Liver (tissue), 9 donors: Measurements from ENCODE around the gene NSFL1C. TPM values are rescaled to one million over a fixed set of nuclear protein-coding genes. Genes with fewer than 3 reads are reported as not detected.

Experiments used
- DNase-seq: peaks from one replicate; pipeline ENCODE4 v3.0.0-alpha.2; 2017; ENCODE audit warnings: low spot score
- H3K27ac ChIP-seq, 2 donors: one replicate each; pipeline ENCODE4 v1.7.0; 2013; ENCODE audit warnings: inconsistent platforms in 2 of 2, low read length in 2 of 2, control low read depth in 1 of 2, low read depth in 1 of 2, mild to moderate bottlenecking in 1 of 2
- H3K27me3 ChIP-seq, 4 donors: one replicate each; pipeline versions ENCODE4 v1.6.1 to v1.7.0; 2013; ENCODE audit warnings: low read length in 3 of 4, inconsistent platforms in 1 of 4, mild to moderate bottlenecking in 1 of 4, moderate library complexity in 1 of 4; ENCODE audit not compliant: control insufficient read depth in 4 of 4, insufficient read depth in 4 of 4
- H3K36me3 ChIP-seq, 4 donors: one replicate each; pipeline versions ENCODE4 v1.6.1 to v1.7.0; 2013; ENCODE audit warnings: low read length in 3 of 4, mild to moderate bottlenecking in 3 of 4, low read depth in 1 of 4, moderate library complexity in 1 of 4; ENCODE audit not compliant: control insufficient read depth in 4 of 4, insufficient read depth in 3 of 4
- H3K4me1 ChIP-seq, 4 donors: one replicate each; pipeline versions ENCODE4 v1.6.1 to v1.7.0; 2013; ENCODE audit warnings: low read length in 3 of 4, mild to moderate bottlenecking in 3 of 4, moderate library complexity in 1 of 4; ENCODE audit not compliant: control insufficient read depth in 4 of 4, insufficient read depth in 4 of 4
- H3K4me3 ChIP-seq, 3 donors: one replicate each; pipeline versions ENCODE4 v1.6.1 to v1.7.0; 2013; ENCODE audit warnings: low read length in 3 of 3, control low read depth in 1 of 3, low read depth in 1 of 3, mild to moderate bottlenecking in 1 of 3
- H3K9ac ChIP-seq, 2 donors: one replicate each; pipeline ENCODE4 v1.7.0; 2013; ENCODE audit warnings: low read length in 2 of 2, mild to moderate bottlenecking in 2 of 2, moderate library complexity in 2 of 2, control low read depth in 1 of 2, low read depth in 1 of 2
- H3K9me3 ChIP-seq, 4 donors: one replicate each; pipeline versions ENCODE4 v1.6.1 to v1.7.0; 2013; ENCODE audit warnings: low read length in 3 of 4; ENCODE audit not compliant: control insufficient read depth in 4 of 4
- ATF3 ChIP-seq: IDR thresholded peaks from 2 replicates; pipeline ENCODE4 v1.6.1; 2016; ENCODE audit warnings: antibody characterized with exemption
- CTCF ChIP-seq: fragments of 150-350 bp; IDR thresholded peaks from 2 replicates; pipeline ENCODE4 v1.5.1; 2017; ENCODE audit warnings: improper control_type of control experiment, low read depth, low read length; ENCODE audit not compliant: missing input control
- EGR1 ChIP-seq, 2 donors: IDR thresholded peaks; 2 replicates each; pipeline ENCODE4 v1.6.1; 2016 to 2018; ENCODE audit warnings: antibody characterized with exemption in 2 of 2, low read depth in 2 of 2
- FOXA1 ChIP-seq: IDR thresholded peaks from 2 replicates; pipeline ENCODE4 v1.6.1; 2016; ENCODE audit warnings: antibody characterized with exemption
- FOXA2 ChIP-seq: IDR thresholded peaks from 2 replicates; pipeline ENCODE4 v1.6.1; 2016; ENCODE audit warnings: antibody characterized with exemption
- HNF4G ChIP-seq: IDR thresholded peaks from 2 replicates; pipeline ENCODE4 v1.6.1; 2016; ENCODE audit warnings: antibody characterized with exemption
- JUND ChIP-seq, 2 donors: IDR thresholded peaks; 2 replicates each; pipeline ENCODE4 v1.6.1; 2016; ENCODE audit warnings: antibody characterized with exemption in 2 of 2
- MAX ChIP-seq: IDR thresholded peaks from 2 replicates; pipeline ENCODE4 v1.6.1; 2016; ENCODE audit warnings: antibody characterized with exemption
- NR2F2 ChIP-seq: IDR thresholded peaks from 2 replicates; pipeline ENCODE4 v1.6.1; 2016; ENCODE audit warnings: antibody characterized with exemption
- RAD21 ChIP-seq, 2 donors: IDR thresholded peaks; 2 replicates each; pipeline ENCODE4 v1.6.1; 2016; ENCODE audit warnings: antibody characterized with exemption in 2 of 2, mild to moderate bottlenecking in 2 of 2
- REST ChIP-seq: IDR thresholded peaks from 2 replicates; pipeline ENCODE4 v1.6.1; 2016; ENCODE audit warnings: antibody characterized with exemption, mild to moderate bottlenecking
- RXRA ChIP-seq, 2 donors: IDR thresholded peaks; 2 replicates each; pipeline ENCODE4 v1.6.1; 2017 to 2018; ENCODE audit warnings: antibody characterized with exemption in 2 of 2, mild to moderate bottlenecking in 1 of 2
- SP1 ChIP-seq: IDR thresholded peaks from 2 replicates; pipeline ENCODE4 v1.6.1; 2018; ENCODE audit warnings: antibody characterized with exemption, mild to moderate bottlenecking
- TAF1 ChIP-seq: conservative IDR thresholded peaks from 2 replicates; pipeline ENCODE4 v1.6.1; 2016; ENCODE audit warnings: antibody characterized with exemption, mild to moderate bottlenecking
- YY1 ChIP-seq: IDR thresholded peaks from 2 replicates; pipeline ENCODE4 v1.6.1; 2016; ENCODE audit warnings: antibody characterized with exemption, mild to moderate bottlenecking
- ZBTB33 ChIP-seq: IDR thresholded peaks from 2 replicates; pipeline ENCODE4 v1.6.1; 2016; ENCODE audit warnings: antibody characterized with exemption
- WGBS: extraction: QIAGEN DNeasy Blood & Tissue Kit; methylation state at CpG from one replicate; pipeline ENCODE4 v1.1.7; 2013; 5-methylcytosine and 5-hydroxymethylcytosine counted together
- polyA plus RNA-seq, 2 donors: library from polyadenylated mRNA; stranded (reverse) in 1 of 2; unstranded in 1 of 2; fragments of 200-250 nt in 1 of 2; fragments of >200 nt in 1 of 2; fragmentation: Nextera tagmentation in 1 of 2; extraction: Ambion mirVana in 1 of 2; gene quantifications; one replicate each; pipeline versions ENCODE4 v1.2.1 to v1.2.3, GENCODE V29; 2013 to 2015
- total RNA-seq, 2 donors: library from RNA; depleted of rRNA; stranded (reverse); fragments of >200 nt; gene quantifications; one replicate each; pipeline ENCODE4 v1.2.3, GENCODE V29; 2014
- donor health status: healthy.
- donor health status: healthy.
- donor health status: healthy.
- donor health status: healthy.
- donor health status: healthy.

The NSFL1C gene
- total and polyA plus RNA-seq, 4 donors: 13.7 to 49.0 (median 34.7) TPM

- TF ChIP-seq FOXA1 (no peak), FOXA2 (no peak), REST (no peak), SP1 (no peak), RXRA (IDR thresholded peaks at IDR 0.05) (no peak), JUND (IDR thresholded peaks at IDR 0.05) (no peak), HNF4G (no peak), NR2F2 (no peak), RAD21 (IDR thresholded peaks at IDR 0.05) (no peak), TAF1 (no peak), CTCF (no peak), ATF3 (no peak), EGR1 (IDR thresholded peaks at IDR 0.05; ENCODE audit: low read depth in 2 of 2) (no peak), YY1 (no peak), MAX (no peak)
- no peak for DNase-seq
- H3K36me3 ChIP-seq: peaks cover 16 to 64% (median 53%) of the 10 kb centered on the region in 4 donors
- no peak overlapping the region for H3K27ac ChIP-seq
- no peaks in the 10 kb centered on the region for H3K9me3 ChIP-seq
- no peak overlapping the region for H3K4me3 ChIP-seq
- H3K27me3 ChIP-seq: no peaks in the 10 kb centered on the region
- no peaks in the 10 kb centered on the region for H3K4me1 ChIP-seq
- 94% methylated on average over 2 of the region's 2 CpGs for WGBS
- no peak overlapping the region for H3K9ac ChIP-seq
These were observed 24.3 kb downstream of the NSFL1C start for GRCh38 chr20:1442304-1442703.

- H3K4me1 ChIP-seq: no peaks in the 10 kb centered on the region
- H3K36me3 ChIP-seq: peaks cover 15 to 54% (median 42%) of the 10 kb centered on the region in 4 donors
- H3K9ac ChIP-seq: no peak overlapping the region
- no peaks in the 10 kb centered on the region for H3K27me3 ChIP-seq
- WGBS: 67% methylated on average over 3 of the region's 3 CpGs
- DNase-seq: no peak
- no peaks in the 10 kb centered on the region for H3K9me3 ChIP-seq
- TF ChIP-seq ATF3 (no peak), ZBTB33 (no peak), FOXA2 (no peak), YY1 (no peak), RXRA (IDR thresholded peaks at IDR 0.05) (no peak), CTCF (no peak), RAD21 (IDR thresholded peaks at IDR 0.05) (no peak)
- no peak overlapping the region for H3K27ac ChIP-seq
- no peak overlapping the region for H3K4me3 ChIP-seq
These were observed 25.5 kb downstream of the NSFL1C start for GRCh38 chr20:1441133-1441532.
